Fibroblast of peridontal ligament (primary cell): ENCODE measurements around the gene TLK1.

Experiments used
- DNase-seq: peaks from one replicate; pipeline ENCODE4 v3.0.0-alpha.2; 2010; ENCODE audit errors: extremely low read depth

Gene TLK1

DNA sequence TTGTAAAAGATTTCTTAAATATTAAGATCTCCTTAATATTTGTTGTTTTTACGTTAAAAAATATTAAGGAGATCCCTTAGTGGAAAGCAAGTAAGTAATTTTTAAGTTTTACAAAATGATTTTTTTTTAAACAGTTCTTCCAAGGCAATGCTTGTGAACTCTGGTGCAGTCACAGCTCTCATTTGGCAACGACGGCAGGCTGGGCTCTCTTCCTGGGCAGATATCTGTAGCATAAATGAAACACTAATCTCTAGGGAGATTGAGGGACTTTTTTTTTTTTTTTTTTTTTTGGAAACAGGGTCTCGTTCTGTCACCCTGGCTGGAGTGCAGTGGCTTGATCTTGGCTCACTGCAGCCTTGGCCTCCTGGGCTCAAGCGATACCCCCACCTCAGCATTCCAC is 193.1 kb downstream of the TLK1 start:
- no peak for DNase-seq

DNA sequence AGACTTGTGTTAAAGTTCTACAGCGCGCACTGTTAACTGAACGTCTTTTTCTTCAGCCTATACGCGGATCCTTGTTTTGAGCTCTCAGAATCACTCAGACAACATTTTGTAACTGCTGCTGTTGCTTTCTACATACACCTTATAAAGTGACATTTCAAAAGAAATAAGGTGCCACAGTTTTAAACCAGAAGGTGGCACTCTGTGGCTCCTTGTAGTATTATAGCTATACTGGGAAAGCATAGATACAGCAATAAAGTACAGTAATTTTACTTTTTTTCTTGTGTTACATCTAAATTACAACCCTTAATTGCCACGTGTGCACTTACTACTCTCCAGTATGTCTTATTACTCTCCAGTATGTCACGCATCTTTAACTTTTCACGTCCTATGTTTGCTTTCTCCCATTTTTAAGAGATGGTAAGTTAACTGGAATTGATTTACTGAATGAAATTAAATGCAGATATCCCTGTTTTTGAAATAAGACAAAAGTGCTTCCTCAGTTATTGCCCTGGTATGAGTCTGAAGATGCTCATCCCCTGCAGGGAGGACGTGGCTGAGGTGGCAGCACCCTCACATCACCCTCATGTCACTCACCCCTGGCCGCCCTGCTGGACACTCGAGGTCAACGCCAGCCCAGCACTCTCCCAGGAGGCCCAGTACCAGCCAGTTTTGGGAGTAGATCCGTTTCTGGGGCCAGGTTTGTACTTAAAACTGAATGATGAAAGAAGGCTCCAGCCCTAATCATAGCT is 193.9 kb downstream of the TLK1 start:
- no peak for DNase-seq

DNA sequence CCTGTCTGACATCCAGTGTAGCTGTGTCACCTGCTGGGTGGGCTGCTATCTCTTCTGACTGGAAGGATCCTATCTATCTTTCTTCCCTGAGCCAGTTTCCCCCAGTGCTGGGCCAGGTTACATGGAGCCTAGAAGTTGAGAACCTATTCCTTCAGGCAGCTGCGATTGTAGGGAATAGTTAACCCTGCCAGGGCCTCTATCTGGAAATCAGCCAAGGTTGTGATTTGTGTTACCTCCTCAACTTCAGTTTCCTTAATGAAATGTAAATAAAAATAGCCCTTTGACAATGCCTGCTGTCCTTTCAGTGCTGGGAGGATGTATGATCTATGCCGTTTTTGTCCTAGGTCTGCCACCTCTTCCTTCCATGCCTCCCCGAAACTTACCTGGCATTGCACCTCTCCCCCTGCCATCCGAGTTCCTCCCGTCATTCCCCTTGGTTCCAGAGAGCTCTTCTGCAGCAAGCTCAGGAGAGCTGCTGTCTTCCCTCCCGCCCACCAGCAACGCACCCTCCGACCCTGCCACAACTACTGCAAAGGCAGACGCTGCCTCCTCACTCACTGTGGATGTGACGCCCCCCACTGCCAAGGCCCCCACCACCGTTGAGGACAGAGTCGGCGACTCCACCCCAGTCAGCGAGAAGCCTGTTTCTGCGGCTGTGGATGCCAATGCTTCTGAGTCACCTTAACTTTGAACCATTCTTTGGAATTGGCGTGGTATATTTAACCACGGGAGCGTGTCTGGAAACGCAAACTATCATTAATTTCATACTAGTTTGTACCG is 195.1 kb downstream of the TLK1 start:
- no peak for DNase-seq

DNA sequence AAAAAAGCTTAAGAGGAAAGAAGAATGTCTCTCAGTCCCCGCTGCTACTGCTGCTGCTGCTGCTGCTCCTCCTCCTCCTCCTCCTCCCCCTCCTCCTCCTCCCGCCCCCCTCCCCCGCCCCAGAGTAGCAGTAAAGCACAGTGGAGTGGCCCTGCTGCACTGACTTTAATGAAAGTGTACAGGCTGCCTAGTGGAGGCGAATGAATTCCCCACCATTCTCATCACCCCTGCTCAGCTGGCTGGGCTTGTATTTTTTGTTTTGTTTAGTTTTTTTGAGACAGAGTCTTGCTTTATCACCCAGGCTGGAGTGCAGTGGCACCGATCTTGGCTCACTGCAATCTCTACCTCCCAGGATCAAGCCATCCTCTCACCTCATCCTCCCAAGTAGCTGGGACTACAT is 197.3 kb downstream of the TLK1 start:
- DNase-seq = no peak

DNA sequence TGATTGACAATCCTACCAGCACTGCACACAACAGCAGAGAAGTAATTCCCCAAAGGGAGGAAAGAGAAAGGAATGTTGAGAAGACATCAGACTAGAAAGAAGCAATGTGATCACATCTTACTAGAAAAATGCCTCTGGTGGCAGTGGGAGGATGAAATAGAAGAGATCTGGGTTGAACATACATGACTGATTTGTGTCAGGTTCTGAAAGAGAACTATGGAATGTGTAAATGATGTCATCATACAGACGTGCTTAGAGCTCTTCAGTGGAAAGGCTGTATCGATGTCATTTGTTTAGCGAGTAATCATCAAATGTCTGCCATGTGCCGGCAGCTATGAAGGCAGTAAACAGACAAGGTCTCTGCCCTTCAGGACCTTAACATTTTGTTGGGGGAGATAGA is 206.8 kb downstream of the TLK1 start:
- no peak for DNase-seq

DNA sequence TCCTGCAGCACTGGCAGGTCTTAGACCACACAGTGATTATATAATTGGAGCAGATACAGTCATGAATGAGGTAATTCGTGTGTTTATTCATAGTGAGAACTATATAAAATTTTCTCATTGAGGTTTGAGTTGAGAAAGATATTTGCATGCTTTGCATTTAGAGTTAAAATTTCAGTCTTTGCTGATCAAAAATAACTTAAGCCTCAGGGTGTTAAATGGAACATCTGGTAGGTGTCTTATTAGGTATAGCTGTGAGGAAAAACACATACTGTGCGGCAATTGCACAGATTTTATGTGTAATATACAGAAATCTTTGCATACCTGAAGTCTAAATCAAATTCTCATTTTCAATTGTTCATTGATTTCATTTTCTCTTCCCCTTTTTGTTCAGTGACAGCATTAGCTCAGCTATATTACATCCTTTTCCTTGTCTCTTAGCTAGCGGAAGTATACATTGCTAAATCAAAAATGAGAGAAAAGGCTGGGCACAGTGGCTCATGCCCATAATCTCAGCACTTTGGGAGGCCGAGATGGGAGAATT is 210.4 kb downstream of the TLK1 start:
- no peak for DNase-seq

DNA sequence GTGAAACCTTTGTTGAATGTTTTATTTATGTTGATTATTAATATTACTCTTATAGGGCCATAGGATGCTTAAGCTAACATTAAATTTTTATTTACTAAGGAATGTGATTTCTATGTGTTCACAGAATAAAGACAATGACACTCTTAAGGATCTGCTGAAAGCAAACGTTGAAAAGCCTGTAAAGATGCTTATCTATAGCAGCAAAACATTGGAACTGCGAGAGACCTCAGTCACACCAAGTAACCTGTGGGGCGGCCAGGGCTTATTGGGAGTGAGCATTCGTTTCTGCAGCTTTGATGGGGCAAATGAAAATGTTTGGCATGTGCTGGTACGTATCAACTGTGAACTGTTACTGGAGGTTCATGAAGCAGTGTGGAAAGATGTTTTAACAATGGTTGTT is 211.3 kb downstream of the TLK1 start:
- no peak for DNase-seq

DNA sequence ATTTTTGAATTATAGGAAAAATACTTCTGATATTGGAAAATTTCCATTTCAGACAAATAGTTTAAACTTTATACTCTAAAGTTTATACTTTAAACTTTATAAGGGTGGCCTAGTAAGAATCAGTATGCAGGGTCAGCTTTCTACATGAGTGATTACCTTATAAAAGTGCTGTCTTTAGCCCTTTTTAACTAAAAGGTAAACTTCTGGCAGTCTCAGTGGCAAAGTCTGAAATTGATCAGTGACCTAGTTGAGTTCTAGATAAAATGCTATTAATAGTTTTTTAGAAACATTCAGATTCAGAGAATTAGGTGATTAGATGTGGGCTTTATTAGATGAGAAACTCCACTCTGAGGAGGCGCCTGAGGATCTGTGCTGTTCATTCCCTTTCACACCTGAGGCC is 216.1 kb downstream of the TLK1 start:
- DNase-seq = no peak

DNA sequence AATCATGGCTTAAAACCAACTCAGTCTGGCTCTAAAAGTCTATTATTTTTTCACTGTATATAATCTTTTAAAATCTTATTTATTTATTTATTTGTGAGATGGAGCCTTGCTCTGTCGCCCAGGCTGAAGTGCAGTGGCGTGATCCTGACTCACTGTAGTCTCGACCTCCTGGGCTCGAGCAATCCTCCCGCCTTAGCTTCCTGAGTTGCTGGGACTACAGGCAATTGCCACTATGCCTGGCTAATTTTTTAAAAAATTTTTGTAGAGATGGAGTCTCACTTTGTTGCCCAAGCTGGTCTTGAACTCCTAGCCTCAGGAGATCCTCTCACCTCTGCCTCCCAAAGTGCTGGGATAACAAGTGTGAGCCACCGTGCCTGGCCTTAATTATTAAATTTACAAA is 217.1 kb downstream of the TLK1 start:
- DNase-seq = no peak

DNA sequence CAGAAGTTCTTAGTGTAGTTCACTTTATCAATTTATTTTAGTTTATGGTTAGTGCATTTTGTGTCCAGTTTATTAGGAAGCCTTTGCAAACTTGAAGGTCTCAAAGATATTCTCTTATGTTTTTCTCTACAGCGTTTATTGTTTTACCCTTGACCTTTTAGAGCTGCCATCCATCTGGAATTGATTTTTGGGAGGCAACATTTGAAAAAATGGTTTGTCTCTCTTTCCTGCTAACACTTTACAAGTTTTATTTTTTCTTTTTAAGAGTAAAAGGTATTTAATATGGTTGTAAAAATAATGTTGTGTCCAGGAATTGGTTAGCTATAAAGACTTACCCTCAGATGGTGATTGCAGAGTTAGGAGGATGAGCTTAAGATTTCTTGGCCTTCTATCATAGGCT is 217.7 kb downstream of the TLK1 start:
- DNase-seq = peak; percentile 55

DNA sequence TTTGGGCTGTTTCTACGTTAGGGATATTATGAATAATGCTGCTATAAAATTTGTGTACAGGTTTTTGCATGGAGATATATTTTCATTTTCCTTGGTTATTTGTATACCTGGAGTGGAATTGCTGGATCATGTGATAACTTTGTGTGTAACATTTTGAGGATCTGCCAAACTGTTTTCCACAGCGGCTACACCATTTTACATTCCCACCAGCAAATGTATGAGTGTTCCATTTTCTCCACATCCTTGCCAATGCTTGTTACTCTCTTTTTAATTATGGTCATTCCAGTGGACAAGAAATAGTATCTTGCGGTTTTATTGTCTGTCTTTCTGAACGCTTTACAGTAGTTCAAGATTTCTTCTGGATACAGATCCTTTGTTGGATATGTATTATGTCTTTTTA is 218.1 kb downstream of the TLK1 start:
- DNase-seq = no peak
